GM12878 (cell line): Measurements from ENCODE around the gene LRP1. TPM values are rescaled to one million over a fixed set of nuclear protein-coding genes. Genes with fewer than 3 reads are reported as not detected.

ENCODE experiments used
- FOS ChIP-seq: IDR thresholded peaks from 3 replicates; pipeline ENCODE4 v1.6.1; 2011; ENCODE audit warnings: borderline replicate concordance; ENCODE audit not compliant: insufficient read length; ENCODE audit errors: extremely low read depth
- HDAC2 ChIP-seq: fragments of 200-600 bp; sonication (generic); IDR thresholded peaks from 2 replicates; pipeline ENCODE4 v1.6.1; 2017
- IKZF2 ChIP-seq, 2 experiments: fragments of 450-650 bp; IDR thresholded peaks; 2 replicates each; pipeline ENCODE4 v1.6.1; 2017; ENCODE audit warnings: mild to moderate bottlenecking in 2 of 2, moderate library complexity in 2 of 2
- KAT2A ChIP-seq: conservative IDR thresholded peaks from 2 replicates; pipeline ENCODE4 v1.6.1; 2011; ENCODE audit warnings: low read depth, low read length; ENCODE audit not compliant: control insufficient read depth
- MYC ChIP-seq: IDR thresholded peaks from 2 replicates; pipeline ENCODE4 v1.6.1; 2011; ENCODE audit warnings: mild to moderate bottlenecking, low read length, moderate library complexity, inconsistent platforms; ENCODE audit not compliant: insufficient read depth, insufficient replicate concordance, insufficient read length, severe bottlenecking
- SUZ12 ChIP-seq: fragments of 200-600 bp; sonication (generic); IDR thresholded peaks from one replicate; pipeline ENCODE4 v1.6.1; 2018; ENCODE audit warnings: antibody characterized with exemption, mild to moderate bottlenecking; ENCODE audit not compliant: unreplicated experiment
- ZBED1 ChIP-seq: IDR thresholded peaks from 2 replicates; pipeline ENCODE4 v1.6.1; 2016; ENCODE audit warnings: borderline replicate concordance
- ZNF217 ChIP-seq: fragments of 450-650 bp; IDR thresholded peaks from 2 replicates; pipeline ENCODE4 v1.6.1; 2017; ENCODE audit warnings: antibody characterized with exemption, mild to moderate bottlenecking
- polyA plus RNA-seq, 11 experiments: library from polyadenylated mRNA; depleted of rRNA in 4 of 11; unstranded in 6 of 11; stranded (reverse) in 5 of 11; fragments of >200 nt; fragmentation: Nextera tagmentation in 4 of 11; fragmentation: Illumina TruSeq in 1 of 11; extraction: Ambion mirVana in 4 of 11; extraction: Trizol in 1 of 11; gene quantifications; 1 replicate in 1 of 11; 2 replicates in 10 of 11; pipeline versions ENCODE4 v1.2.1 to v1.2.3, GENCODE V29; 2011 to 2016; ENCODE audit warnings: inconsistent platforms in 2 of 11, missing spikeins in 2 of 11, low read depth in 1 of 11
- total RNA-seq, 4 experiments: library from RNA; depleted of rRNA in 3 of 4; stranded (reverse); fragments of >200 nt in 3 of 4; fragmentation: Illumina TruSeq in 1 of 4; extraction: Trizol in 1 of 4; gene quantifications; 2 replicates each; pipeline versions ENCODE4 v1.2.1 to v1.2.3, GENCODE V29; 2013 to 2021
- TF ChIP-seq, protein P1 (sequence below): fragments of 450-650 bp; IDR thresholded peaks from 2 replicates; pipeline ENCODE4 v1.6.1; 2016; ENCODE audit warnings: mild to moderate bottlenecking
- TF ChIP-seq, protein P2 (sequence below): fragments of 450-650 bp; formaldehyde crosslinking; IDR thresholded peaks from 2 replicates; pipeline ENCODE4 v1.4.0; 2022; ENCODE audit warnings: mild to moderate bottlenecking, moderate library complexity
- TF ChIP-seq, protein P3 (sequence below): fragments of 450-650 bp; IDR thresholded peaks from 2 replicates; pipeline ENCODE4 v1.6.1; 2017; ENCODE audit warnings: antibody characterized with exemption, mild to moderate bottlenecking, moderate library complexity
- TF ChIP-seq, protein P4 (sequence below): IDR thresholded peaks from 2 replicates; pipeline ENCODE4 v1.6.1; 2012; ENCODE audit warnings: improper control_type of control experiment, low read depth, low read length; ENCODE audit not compliant: insufficient replicate concordance

The LRP1 gene
- total and polyA plus RNA-seq, 10 of the 15 experiments (the other 5 are each of a cell fraction or from before 2014, with no cell fraction given), result under 0.01 to 1.1 (median 0.20) TPM; not detected in 2

DNA sequence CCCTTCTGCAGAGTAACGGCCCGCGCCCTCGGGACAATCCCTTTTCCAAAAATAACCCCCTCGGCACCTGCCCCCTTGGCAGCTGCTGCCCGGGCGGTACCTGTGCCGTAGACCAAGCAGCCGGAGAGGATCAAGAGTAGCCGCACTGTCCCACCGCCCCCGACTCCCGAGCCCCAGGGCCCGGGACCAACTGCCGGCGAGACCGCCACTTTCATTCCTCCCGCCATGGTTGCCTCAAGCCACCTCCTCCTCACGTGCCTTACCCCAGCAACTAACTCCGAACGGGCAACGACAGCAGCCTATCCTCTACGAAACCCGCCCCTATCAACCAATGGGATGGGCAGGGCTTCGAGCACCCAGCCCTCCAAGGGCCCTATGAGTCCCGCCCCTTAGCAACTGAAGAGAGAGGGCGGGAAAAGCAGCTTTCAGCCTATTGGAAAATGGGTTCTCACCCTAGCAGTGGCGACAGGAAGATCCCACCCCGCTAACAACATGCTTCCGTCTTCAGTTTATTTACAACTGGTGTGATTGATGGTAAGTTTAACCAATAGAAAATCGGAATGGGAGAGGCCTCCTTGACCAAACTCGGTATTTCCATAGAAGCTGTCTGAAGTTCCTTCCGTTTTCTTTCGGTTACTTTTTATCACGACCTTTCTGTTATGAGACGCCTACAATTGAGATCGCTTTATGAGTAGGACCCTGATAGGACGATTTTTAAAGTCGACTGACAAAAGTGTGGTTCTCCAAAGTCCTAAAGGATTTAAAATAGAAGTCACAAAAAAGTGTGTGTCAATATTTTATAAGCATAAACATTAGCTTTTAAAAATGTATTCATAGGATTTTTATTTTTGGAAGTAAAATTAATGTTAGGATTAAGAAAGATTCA lies 49.5 kb upstream of the LRP1 start, which contains the start of gene NEMP1 (continued):
- TF ChIP-seq, protein P1, sequence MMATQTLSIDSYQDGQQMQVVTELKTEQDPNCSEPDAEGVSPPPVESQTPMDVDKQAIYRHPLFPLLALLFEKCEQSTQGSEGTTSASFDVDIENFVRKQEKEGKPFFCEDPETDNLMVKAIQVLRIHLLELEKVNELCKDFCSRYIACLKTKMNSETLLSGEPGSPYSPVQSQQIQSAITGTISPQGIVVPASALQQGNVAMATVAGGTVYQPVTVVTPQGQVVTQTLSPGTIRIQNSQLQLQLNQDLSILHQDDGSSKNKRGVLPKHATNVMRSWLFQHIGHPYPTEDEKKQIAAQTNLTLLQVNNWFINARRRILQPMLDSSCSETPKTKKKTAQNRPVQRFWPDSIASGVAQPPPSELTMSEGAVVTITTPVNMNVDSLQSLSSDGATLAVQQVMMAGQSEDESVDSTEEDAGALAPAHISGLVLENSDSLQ, result peak; percentile 99
- peak; percentile 85 for TF ChIP-seq FOS
- TF ChIP-seq, protein P2, sequence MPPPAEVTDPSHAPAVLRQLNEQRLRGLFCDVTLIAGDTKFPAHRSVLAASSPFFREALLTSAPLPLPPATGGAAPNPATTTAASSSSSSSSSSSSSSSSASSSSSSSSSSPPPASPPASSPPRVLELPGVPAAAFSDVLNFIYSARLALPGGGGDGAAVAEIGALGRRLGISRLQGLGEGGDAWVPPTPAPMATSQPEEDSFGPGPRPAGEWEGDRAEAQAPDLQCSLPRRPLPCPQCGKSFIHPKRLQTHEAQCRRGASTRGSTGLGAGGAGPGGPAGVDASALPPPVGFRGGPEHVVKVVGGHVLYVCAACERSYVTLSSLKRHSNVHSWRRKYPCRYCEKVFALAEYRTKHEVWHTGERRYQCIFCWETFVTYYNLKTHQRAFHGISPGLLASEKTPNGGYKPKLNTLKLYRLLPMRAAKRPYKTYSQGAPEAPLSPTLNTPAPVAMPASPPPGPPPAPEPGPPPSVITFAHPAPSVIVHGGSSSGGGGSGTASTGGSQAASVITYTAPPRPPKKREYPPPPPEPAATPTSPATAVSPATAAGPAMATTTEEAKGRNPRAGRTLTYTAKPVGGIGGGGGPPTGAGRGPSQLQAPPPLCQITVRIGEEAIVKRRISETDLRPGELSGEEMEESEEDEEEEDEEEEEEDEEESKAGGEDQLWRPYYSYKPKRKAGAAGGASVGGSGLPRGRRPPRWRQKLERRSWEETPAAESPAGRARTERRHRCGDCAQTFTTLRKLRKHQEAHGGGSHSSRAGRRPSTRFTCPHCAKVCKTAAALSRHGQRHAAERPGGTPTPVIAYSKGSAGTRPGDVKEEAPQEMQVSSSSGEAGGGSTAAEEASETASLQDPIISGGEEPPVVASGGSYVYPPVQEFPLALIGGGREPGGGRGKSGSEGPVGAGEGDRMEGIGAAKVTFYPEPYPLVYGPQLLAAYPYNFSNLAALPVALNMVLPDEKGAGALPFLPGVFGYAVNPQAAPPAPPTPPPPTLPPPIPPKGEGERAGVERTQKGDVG (CRISPR knock-in tag), result no peak
- TF ChIP-seq, protein P3, sequence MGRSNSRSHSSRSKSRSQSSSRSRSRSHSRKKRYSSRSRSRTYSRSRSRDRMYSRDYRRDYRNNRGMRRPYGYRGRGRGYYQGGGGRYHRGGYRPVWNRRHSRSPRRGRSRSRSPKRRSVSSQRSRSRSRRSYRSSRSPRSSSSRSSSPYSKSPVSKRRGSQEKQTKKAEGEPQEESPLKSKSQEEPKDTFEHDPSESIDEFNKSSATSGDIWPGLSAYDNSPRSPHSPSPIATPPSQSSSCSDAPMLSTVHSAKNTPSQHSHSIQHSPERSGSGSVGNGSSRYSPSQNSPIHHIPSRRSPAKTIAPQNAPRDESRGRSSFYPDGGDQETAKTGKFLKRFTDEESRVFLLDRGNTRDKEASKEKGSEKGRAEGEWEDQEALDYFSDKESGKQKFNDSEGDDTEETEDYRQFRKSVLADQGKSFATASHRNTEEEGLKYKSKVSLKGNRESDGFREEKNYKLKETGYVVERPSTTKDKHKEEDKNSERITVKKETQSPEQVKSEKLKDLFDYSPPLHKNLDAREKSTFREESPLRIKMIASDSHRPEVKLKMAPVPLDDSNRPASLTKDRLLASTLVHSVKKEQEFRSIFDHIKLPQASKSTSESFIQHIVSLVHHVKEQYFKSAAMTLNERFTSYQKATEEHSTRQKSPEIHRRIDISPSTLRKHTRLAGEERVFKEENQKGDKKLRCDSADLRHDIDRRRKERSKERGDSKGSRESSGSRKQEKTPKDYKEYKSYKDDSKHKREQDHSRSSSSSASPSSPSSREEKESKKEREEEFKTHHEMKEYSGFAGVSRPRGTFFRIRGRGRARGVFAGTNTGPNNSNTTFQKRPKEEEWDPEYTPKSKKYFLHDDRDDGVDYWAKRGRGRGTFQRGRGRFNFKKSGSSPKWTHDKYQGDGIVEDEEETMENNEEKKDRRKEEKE, result no peak
- TF ChIP-seq IKZF2 (IDR thresholded peaks at IDR 0.05), result no peak
- TF ChIP-seq, protein P4, sequence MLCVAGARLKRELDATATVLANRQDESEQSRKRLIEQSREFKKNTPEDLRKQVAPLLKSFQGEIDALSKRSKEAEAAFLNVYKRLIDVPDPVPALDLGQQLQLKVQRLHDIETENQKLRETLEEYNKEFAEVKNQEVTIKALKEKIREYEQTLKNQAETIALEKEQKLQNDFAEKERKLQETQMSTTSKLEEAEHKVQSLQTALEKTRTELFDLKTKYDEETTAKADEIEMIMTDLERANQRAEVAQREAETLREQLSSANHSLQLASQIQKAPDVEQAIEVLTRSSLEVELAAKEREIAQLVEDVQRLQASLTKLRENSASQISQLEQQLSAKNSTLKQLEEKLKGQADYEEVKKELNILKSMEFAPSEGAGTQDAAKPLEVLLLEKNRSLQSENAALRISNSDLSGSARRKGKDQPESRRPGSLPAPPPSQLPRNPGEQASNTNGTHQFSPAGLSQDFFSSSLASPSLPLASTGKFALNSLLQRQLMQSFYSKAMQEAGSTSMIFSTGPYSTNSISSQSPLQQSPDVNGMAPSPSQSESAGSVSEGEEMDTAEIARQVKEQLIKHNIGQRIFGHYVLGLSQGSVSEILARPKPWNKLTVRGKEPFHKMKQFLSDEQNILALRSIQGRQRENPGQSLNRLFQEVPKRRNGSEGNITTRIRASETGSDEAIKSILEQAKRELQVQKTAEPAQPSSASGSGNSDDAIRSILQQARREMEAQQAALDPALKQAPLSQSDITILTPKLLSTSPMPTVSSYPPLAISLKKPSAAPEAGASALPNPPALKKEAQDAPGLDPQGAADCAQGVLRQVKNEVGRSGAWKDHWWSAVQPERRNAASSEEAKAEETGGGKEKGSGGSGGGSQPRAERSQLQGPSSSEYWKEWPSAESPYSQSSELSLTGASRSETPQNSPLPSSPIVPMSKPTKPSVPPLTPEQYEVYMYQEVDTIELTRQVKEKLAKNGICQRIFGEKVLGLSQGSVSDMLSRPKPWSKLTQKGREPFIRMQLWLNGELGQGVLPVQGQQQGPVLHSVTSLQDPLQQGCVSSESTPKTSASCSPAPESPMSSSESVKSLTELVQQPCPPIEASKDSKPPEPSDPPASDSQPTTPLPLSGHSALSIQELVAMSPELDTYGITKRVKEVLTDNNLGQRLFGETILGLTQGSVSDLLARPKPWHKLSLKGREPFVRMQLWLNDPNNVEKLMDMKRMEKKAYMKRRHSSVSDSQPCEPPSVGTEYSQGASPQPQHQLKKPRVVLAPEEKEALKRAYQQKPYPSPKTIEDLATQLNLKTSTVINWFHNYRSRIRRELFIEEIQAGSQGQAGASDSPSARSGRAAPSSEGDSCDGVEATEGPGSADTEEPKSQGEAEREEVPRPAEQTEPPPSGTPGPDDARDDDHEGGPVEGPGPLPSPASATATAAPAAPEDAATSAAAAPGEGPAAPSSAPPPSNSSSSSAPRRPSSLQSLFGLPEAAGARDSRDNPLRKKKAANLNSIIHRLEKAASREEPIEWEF, result no peak
- TF ChIP-seq SUZ12, result no peak
- TF ChIP-seq ZBED1, result no peak; the same call in 1 of the 2 replicates
- TF ChIP-seq MYC, result no peak
- TF ChIP-seq KAT2A, result no peak
- TF ChIP-seq ZNF217, result no peak
- 0 out of 2 replicates have a peak, but pooled peaks have one; percentile 67 for TF ChIP-seq HDAC2
